HL-60 (cell line): ENCODE measurements around the gene NPW.

Experiments used
- CTCF ChIP-seq: IDR thresholded peaks from one replicate; pipeline ENCODE4 v1.5.1; 2011; ENCODE audit warnings: low read length, control low read depth, inconsistent platforms; ENCODE audit not compliant: insufficient read depth
- POLR2AphosphoS5 ChIP-seq: IDR thresholded peaks from 2 replicates; pipeline ENCODE4 v1.6.1; 2012; ENCODE audit warnings: low read depth
- SPI1 ChIP-seq: IDR thresholded peaks from 2 replicates; pipeline ENCODE4 v1.6.1; 2012; ENCODE audit warnings: low read depth, mild to moderate bottlenecking, borderline replicate concordance

GRCh38 chr16:2056681-2057407, 37.3 kb downstream of the NPW start:
- TF ChIP-seq CTCF (no peak), POLR2AphosphoS5 (no peak), SPI1 (no peak)
